ENCODE data around the gene SHANK2. TPM values are rescaled to one million over a fixed set of nuclear protein-coding genes. Genes with fewer than 3 reads are reported as not detected.

Gene SHANK2
- total and polyA plus RNA-seq, 10 of the 15 experiments (the other 5 are each of a cell fraction or from before 2014, with no cell fraction given), result 0.01 to 0.31 (median 0.10) TPM; not detected in 5

DNA sequence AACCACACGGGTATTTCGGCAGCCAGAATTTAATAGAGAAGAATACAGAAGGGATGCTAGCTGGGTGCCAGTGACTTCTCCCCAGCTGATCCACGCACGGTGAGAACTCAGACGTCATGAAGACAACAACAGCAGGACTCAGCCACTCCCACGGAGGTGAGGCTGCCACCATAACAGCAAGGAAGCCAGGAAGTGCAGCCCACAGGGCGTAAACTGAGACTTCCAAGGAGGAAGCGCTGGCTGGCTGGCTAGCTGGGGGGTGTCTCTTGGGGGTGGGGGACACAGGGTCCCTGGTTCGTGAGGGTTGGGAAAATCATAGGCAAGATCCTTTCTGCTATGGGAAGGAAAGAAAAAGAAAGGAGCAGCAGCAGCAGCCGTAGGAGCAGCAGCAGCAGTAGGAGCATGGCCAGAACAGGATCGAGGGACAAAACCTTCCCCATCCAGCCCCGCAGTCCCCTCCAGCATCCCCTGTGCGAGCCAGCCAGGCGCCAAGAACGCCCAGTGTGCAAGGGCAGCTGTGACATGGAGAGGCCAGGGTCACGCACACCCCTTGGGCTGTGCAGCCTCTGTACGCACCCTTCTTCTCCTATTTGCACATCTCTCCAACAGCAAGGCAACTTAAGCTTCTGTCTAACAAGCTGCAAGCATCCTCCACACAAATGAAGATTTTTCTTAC, 49.6 kb upstream of the SHANK2 start:
- WGBS (ENCODE audit: insufficient coverage, insufficient replicate concordance, low lambda C conversion rate, missing lambda C conversion rate), result 19% methylated on average over 17 of the region's 17 CpGs
- H3K79me2 ChIP-seq (ENCODE audit: control insufficient read depth, insufficient read depth, low read length), result no peaks in the 10 kb centered on the region
- FAIRE-seq (no peak), ATAC-seq (no peak), DNase-seq (ENCODE audit: low read depth, low spot score) (no peak)
- H3K4me3 ChIP-seq, result no peak overlapping the region
- in situ Hi-C loops (cut with MboI) (no loop called here), intact Hi-C loops (cut with micrococcal nuclease; ENCODE audit: unreplicated experiment) (no loop called here)
- SMC1A ChIA-PET (ENCODE audit: uncharacterized antibody, unreplicated experiment), result no interaction called here
- peaks cover 4 to 5% of the 10 kb centered on the region in 2 experiments; a peak in 1 of 4 replicates for H3K27me3 ChIP-seq (replicated peaks in 1 of 2; ENCODE audit: control insufficient read depth in 2 of 2, insufficient read depth in 2 of 2, low read length in 1 of 2)
- TF ChIP-seq HDGF (IDR thresholded peaks at IDR 0.05), result no peak
- no peak for TF ChIP-seq ESRRA (IDR thresholded peaks at IDR 0.05; ENCODE audit: low read length)
- no peak for TF ChIP-seq JUNB (IDR thresholded peaks at IDR 0.05)
- TF ChIP-seq, protein P1, sequence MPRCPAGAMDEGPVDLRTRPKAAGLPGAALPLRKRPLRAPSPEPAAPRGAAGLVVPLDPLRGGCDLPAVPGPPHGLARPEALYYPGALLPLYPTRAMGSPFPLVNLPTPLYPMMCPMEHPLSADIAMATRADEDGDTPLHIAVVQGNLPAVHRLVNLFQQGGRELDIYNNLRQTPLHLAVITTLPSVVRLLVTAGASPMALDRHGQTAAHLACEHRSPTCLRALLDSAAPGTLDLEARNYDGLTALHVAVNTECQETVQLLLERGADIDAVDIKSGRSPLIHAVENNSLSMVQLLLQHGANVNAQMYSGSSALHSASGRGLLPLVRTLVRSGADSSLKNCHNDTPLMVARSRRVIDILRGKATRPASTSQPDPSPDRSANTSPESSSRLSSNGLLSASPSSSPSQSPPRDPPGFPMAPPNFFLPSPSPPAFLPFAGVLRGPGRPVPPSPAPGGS (IDR thresholded peaks at IDR 0.05; ENCODE audit: borderline replicate concordance, insufficient read depth, low read depth, low read length, poor library complexity, severe bottlenecking), result no peak
- TF ChIP-seq, protein P2, sequence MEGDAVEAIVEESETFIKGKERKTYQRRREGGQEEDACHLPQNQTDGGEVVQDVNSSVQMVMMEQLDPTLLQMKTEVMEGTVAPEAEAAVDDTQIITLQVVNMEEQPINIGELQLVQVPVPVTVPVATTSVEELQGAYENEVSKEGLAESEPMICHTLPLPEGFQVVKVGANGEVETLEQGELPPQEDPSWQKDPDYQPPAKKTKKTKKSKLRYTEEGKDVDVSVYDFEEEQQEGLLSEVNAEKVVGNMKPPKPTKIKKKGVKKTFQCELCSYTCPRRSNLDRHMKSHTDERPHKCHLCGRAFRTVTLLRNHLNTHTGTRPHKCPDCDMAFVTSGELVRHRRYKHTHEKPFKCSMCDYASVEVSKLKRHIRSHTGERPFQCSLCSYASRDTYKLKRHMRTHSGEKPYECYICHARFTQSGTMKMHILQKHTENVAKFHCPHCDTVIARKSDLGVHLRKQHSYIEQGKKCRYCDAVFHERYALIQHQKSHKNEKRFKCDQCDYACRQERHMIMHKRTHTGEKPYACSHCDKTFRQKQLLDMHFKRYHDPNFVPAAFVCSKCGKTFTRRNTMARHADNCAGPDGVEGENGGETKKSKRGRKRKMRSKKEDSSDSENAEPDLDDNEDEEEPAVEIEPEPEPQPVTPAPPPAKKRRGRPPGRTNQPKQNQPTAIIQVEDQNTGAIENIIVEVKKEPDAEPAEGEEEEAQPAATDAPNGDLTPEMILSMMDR (IDR thresholded peaks at IDR 0.05 in 2 of 3, conservative IDR thresholded peaks at IDR 0.05 in 1 of 3; ENCODE audit: control insufficient read depth in 2 of 3, extremely low read depth in 1 of 3, insufficient read depth in 1 of 3, low read depth in 3 of 3, low read length in 3 of 3), result no peak
- RAD21 ChIA-PET (ENCODE audit: unreplicated experiment), result no interaction called here
- no peaks in the 10 kb centered on the region for H3K4me1 ChIP-seq (ENCODE audit: control insufficient read depth, insufficient read depth, low read length)
- H3K9me3 ChIP-seq (replicated peaks; ENCODE audit: control insufficient read depth, insufficient read depth, low read length), result no peaks in the 10 kb centered on the region
- no peak overlapping the region for H3K9ac ChIP-seq (ENCODE audit: control insufficient read depth, insufficient read depth, low read length)
- no peak overlapping the region for H2AFZ ChIP-seq (ENCODE audit: control insufficient read depth, low read depth, low read length)
- H4K20me1 ChIP-seq (ENCODE audit: control insufficient read depth, insufficient read depth), result no peaks in the 10 kb centered on the region
- H3K36me3 ChIP-seq (ENCODE audit: control insufficient read depth in 2 of 2, insufficient read depth in 2 of 2, low read length in 1 of 2), result no peaks in the 10 kb centered on the region
- BruUV-seq (replicated peaks), result no TSS peak
- H3K27ac ChIP-seq (ENCODE audit: control insufficient read depth, insufficient read depth), result no peak overlapping the region
- H3K4me2 ChIP-seq (ENCODE audit: control insufficient read depth, insufficient read depth), result no peak overlapping the region
- CTCF ChIA-PET, result interaction anchor here (0.7 kb wide), 1 partner anchor 57 kb away, joined by 3 read pairs; no protein-coding TSS in a partner anchor
- POLR2A ChIA-PET, result no interaction called here

Measured in GM12878 (cell line).